NCI-H1105 (cell line): ENCODE results near the gene AFAP1L2.

Experiments
- DNase-seq: peaks from one replicate; lab custom pipeline; 2025; lab: John Stamatoyannopoulos, UW

The AFAP1L2 gene, protein sequence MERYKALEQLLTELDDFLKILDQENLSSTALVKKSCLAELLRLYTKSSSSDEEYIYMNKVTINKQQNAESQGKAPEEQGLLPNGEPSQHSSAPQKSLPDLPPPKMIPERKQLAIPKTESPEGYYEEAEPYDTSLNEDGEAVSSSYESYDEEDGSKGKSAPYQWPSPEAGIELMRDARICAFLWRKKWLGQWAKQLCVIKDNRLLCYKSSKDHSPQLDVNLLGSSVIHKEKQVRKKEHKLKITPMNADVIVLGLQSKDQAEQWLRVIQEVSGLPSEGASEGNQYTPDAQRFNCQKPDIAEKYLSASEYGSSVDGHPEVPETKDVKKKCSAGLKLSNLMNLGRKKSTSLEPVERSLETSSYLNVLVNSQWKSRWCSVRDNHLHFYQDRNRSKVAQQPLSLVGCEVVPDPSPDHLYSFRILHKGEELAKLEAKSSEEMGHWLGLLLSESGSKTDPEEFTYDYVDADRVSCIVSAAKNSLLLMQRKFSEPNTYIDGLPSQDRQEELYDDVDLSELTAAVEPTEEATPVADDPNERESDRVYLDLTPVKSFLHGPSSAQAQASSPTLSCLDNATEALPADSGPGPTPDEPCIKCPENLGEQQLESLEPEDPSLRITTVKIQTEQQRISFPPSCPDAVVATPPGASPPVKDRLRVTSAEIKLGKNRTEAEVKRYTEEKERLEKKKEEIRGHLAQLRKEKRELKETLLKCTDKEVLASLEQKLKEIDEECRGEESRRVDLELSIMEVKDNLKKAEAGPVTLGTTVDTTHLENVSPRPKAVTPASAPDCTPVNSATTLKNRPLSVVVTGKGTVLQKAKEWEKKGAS

DNA sequence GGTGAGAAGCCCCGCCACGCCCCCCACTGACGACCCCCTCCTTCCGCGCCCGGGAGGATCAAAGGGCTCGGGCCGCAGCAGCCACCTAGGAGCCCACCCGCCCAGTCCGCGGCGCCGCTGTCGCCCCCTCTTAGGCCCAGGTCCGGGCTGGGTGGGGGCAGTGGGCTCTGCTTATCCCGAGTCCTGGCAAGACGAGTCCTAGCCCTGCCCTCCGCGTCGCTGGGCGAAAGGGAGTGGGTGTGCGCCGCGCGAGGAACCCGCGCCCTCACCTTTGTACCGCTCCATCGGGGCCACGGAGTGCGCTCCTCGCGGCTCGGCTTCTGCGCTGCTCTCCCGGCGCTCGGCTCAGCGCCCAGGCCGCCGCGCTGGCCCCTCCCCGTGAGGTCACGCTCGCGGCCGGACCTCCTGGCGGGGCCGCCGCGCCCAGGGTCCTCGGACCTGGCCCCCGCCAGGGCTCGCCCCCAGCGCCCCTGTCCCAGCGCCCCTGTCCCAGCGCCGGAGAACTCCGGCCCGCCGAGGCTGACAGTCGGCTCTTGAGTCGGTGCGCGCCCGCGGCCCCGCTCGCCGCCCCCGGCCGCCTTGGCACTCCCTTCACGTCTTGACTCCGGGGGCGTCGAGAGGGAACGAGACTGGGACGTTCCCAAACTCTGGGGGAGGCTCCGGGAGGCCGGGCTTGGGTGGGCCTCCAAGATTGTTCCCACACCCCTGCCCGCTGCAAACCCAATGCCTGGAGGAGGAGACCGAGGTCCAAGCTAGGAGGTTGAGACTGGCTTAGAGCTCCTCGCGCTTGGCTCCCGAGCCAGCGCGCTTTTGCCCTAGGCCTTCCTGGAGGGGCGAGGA, at the start of gene AFAP1L2:
Gene AFAP1L2, minus strand, starts transcription at position 332 of the 840 bp plus-strand sequence. Its CDS starts 47 bp downstream, at position 285.
- no peak for DNase-seq

- DNase-seq: no peak
Measured at GRCh38 chr10:114453576-114453975, 49.3 kb upstream of the AFAP1L2 start.

- no peak for DNase-seq
Measured at GRCh38 chr10:114448897-114449296, 44.6 kb upstream of the AFAP1L2 start.

DNA sequence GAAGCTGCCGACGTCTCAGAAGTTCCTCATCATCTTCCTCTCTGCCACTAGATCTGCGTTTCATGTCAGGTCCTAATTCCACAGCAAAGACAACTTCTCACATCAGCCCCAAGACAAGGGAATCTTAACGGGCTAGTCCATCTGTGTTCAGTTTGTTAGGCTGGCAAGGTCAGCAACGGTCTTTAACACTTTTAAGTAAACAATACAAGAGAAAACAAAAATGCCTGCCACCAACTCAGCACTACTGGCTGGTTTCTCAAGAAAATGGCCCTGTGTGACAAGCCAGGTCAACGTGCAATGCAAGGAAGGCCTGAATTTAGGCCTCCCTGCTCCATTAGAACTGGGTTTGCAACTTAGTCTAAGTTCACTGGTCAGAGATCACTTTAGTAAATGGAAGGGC, 41.0 kb upstream of the AFAP1L2 start:
- DNase-seq: no peak

DNA sequence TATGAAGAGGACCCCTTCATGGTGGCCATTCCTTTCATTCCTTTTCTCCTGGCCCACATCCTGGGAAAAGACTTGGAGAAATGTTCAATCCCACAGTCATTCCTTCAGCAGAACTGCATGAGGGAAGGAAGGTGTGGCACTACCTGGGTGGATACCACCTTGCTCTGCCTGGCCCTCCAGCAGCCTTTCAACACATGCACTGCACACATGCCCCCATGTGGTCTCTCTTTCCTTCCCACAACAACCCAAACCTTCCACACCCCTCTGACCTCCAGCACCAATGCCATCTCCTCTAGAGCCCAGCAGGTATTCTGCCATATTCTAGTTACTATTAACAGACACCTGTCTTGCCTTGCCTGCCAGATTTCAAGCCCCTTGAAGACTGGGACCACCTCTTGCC, 40.5 kb upstream of the AFAP1L2 start:
- DNase-seq: no peak

GRCh38 chr10:114442091-114442630, 37.9 kb upstream of the AFAP1L2 start:
- no peak for DNase-seq

GRCh38 chr10:114441107-114441506, 36.8 kb upstream of the AFAP1L2 start:
- DNase-seq: no peak

DNA sequence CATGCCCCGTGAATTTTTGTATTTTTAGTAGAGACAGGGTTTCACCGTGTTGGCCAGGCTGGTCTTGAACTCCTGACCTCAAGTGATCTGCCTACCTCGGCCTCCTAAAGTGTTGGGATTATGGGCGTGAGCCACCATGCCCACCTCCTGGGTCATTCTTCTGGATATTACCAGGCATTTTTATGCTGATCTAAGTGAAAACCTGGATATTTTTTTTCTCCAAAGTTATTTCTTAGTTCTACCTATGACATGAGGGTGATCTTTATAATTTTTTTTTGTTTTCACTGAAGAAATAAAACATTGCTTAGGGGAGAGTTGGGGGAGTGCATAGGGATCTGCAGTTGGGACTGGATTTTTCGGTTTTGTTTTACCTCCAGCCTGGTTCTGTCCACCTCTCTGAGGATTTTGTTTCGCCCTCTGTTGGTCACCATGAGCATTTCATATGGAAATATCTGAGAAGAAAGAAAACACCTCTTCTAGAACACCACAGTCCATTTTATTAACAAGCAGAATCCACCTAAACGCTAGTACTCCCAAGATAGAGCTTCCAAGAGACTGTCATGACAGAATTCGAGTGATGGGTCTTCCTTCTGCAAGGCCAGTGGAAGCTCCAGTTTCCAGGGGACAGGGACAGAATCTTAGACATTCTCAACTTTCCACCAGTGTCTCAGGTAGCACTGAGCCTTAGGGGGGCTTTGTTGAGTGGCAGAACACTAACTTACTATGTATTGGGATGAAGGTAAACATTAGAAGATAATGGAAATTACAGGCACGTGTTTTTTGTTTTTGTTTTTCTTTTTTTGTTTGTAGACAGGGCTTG, 33.4 kb upstream of the AFAP1L2 start:
- no peak for DNase-seq

DNA sequence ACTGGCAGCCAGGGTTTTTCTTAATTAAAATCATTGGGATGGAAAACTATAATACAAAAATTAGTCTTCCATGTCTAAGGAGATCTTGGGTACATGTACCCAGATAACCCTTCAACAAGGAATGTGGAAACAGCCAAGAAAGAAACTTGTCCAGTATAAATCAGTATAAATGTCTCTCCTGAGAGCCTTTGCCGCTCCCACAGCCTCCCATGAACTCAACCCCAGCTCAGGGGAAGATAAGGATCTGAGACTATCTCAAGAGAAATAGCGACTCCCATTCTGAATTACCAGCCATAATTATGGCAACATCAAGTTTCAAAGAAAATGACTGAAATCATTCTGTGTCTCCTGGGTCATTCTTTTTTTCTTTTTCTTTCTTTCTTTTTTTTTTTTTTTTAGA, 32.6 kb upstream of the AFAP1L2 start:
- DNase-seq: no peak

- no peak for DNase-seq
Measured at GRCh38 chr10:114432566-114433093, 28.3 kb upstream of the AFAP1L2 start.

- DNase-seq: no peak
Measured at GRCh38 chr10:114431414-114432135, 27.3 kb upstream of the AFAP1L2 start.

DNA sequence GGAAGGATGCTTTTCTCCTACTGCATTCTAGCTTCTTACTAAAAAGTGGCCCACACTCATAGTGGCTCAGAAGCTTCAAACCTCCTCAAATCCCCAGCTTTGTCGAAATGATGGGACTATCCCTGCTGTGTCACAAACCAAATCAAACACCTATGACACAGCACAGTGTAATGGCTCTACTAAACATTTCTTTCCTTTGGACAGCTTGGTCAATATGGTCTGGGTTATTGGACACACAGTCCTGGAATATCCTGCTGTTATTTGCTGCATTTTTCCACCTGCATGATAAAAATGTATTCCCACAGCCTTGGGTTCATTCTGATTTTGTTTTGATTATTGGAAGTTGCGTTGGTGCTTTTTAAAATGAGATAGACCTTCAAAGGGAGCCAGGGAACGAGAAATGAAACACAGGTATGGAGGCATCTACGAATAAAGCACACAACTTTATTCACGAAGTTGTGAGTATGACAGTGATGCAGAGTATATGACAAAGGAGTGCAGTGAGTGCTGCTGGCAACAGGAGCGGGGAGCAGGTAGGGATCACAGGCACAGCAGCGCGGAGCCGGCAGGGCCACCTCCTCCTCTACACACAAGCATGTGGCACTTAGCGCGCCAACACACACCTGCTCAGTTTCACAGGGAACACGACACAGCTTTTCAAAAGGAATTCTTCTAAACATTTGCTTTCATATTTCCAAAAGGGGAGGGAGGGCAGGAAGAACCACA, 26.5 kb upstream of the AFAP1L2 start:
- DNase-seq: no peak

DNA sequence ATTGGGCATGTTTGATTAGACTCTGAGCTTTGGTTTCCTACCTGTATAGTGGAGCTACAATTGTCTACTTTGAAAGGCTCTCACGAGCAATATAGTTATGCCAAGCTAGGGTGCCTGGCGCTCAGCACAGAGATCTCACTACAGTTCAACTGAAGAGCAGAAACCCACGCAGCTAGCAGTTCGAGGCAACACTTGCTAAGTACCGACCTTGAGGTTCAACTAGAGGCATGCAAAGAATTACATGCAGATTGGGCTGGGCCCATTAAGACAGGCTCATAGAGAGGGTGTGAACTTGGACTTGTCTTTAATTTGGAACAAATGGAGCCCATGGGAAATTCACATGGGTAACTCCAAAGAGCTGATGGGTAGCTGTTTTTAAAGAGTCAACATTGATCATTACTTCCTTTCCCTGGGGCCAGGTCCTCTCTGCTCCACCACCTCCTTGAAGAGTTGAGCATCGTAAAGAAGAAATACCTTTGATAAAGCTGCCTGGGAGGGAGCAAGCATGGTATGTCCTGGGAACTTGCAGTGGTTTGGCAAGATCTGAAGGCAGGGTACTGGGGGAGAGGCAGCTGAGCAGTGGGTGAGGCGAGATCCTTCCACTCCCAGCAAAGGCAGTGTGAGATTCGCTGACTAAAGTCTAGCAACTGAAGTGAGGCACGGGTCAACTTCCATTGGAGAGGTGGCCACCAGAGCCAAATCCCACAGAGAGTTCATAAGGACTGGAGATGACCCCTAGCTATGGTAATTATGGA, 25.5 kb upstream of the AFAP1L2 start:
- no peak for DNase-seq

DNA sequence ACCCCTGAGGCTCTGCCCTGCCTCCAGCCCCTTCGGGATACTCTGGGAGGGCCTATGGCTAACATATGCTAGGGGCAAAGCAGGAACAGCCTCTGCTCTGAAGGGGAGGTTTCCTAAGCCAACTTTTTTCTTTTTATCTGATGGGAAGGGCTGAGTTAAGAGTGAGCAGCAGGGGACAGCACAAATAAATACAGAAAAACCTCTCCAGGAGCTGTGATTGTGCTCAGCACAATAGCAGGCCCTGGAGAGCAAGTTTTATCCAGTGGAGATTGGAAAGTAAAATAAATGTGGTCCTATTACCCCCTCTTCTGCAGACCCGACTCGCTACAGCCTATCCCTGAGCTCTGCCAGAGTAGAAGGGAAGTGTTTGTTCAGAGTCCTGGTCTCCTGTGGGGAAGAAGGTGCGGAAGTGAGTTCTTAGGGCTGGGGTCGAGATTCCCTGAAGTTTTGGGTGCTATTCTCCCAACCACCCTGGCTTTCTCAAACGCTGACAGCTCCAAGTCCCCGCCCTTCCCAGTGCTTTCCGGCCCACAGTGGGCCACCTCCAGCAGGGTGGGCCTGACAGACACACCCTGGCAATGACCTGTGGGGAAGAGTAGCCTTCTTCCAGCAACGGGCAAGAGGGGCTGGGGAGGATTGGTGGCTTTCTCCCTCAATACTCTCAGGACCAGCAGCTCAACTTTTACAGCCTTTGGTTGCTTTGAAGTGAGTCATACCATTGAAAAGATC, 23.0 kb upstream of the AFAP1L2 start:
- no peak for DNase-seq

DNA sequence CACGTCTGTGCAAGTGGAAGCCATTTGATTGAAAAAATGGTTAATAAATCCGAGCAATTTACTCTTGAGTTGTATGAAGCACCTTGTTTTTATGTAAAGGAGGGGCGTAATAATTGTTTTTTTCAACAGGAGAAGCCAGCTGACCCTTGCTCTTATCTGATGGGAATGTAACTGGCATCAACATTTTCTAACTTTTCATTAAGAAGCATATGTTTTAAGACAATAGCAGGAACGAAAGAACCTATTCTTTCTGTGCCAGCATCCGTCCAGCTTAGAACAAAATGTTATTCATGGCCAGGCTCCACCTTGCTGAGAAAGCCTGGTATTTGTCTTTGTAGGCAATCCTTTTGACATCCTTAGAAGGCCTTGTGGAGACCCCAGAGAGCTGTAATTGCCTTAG, 22.2 kb upstream of the AFAP1L2 start:
- no peak for DNase-seq

DNA sequence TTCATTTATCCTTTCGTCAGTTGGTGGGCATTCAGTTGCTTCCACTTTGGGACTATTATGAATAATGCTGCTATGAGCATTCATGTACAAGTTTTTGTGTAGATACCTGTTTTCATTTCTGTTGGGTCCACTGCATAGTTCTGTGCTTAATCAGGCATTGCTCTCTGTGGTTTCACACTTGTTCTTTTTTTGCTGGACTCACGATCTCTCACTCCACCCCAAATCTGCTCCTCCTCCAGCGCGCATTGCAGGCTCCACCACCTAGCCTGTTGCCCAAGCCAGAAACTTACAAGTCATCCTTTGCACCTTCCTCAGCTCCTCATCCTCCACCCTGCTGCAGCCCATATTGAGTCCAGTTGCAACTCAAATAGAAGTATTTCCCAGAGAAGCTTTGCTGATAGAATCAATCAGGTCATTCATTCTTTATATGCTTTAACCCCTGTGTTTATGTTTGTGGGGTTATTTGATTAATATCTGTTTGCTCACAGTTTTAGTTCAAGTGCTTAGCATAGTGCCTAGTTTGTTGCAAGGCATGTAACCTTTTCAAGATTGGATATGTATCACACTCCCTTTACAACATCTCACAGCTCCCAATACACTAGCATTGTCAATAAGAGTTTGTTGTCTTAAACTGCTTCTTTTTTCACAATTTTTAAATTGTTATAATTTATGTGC, 16.6 kb upstream of the AFAP1L2 start:
- DNase-seq: no peak

DNA sequence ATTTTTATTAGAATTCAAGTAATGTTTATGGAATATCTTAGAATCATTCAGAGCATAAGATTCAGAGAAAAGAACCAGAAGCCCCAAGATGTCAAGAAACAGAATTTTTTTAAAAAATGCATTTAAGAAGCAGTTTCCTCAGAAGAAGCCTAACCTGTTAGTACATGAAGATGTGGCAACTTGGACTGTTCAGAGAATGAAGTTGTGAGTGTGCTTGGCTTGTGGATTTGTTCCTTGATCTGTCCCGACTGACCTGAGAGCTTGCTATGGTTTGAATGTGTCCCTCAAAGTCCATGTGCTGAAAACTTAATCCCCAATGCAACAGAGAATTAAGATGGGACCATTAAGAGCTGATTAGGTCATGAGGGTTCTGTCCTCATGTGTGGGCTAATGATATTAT, 13.8 kb upstream of the AFAP1L2 start:
- DNase-seq: no peak
